ENCODE results near the gene ROBO4. TPM values are rescaled to one million over a fixed set of nuclear protein-coding genes. Genes with fewer than 3 reads are reported as not detected.

Gene ROBO4
- total RNA-seq, 4 donors from 2014 or later = 11.2 to 96.6 (median 46.6) TPM

DNA sequence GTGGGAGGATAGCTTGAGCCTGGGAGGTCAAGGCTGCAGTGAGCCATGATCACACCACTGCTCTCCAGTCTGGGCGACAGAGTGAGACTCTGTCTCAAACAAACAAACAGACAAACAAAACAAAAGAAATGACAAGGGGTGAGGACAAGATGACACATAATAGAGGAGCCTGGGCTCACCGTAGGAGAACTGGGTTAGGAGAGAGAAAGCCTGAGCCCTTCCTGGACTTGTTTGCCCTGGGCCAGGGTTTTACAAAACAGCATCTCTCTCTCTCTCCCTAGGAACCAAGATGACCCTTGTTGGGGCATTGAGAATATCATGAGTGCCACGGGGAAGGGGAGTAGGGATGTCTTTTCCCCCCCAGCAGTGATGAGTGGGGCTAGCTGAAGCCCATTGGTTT, 16.7 kb downstream of the ROBO4 start:
- TF ChIP-seq, protein P1, sequence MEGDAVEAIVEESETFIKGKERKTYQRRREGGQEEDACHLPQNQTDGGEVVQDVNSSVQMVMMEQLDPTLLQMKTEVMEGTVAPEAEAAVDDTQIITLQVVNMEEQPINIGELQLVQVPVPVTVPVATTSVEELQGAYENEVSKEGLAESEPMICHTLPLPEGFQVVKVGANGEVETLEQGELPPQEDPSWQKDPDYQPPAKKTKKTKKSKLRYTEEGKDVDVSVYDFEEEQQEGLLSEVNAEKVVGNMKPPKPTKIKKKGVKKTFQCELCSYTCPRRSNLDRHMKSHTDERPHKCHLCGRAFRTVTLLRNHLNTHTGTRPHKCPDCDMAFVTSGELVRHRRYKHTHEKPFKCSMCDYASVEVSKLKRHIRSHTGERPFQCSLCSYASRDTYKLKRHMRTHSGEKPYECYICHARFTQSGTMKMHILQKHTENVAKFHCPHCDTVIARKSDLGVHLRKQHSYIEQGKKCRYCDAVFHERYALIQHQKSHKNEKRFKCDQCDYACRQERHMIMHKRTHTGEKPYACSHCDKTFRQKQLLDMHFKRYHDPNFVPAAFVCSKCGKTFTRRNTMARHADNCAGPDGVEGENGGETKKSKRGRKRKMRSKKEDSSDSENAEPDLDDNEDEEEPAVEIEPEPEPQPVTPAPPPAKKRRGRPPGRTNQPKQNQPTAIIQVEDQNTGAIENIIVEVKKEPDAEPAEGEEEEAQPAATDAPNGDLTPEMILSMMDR (IDR thresholded peaks at IDR 0.05) = no peak
- TF ChIP-seq POLR2A (IDR thresholded peaks at IDR 0.05) = no peak
- intact Hi-C loops (cut with DNase I; ENCODE audit: low total_unique reads) = no loop called here

GRCh38 chr11:124880290-124880611, 17.4 kb downstream of the ROBO4 start:
- H3K36me3 ChIP-seq = no peaks in the 10 kb centered on the region
- DNase-seq = no peak

More for the DNA sequence above, 16.7 kb downstream of the ROBO4 start:
- no peaks in the 10 kb centered on the region for H3K36me3 ChIP-seq
- H3K27ac ChIP-seq = no peak overlapping the region
- H3K27me3 ChIP-seq = no peaks in the 10 kb centered on the region
- no peak overlapping the region for H3K4me3 ChIP-seq
- no peaks in the 10 kb centered on the region for H3K9me3 ChIP-seq
- no peak for DNase-seq
- peaks cover 0 to 4% of the 10 kb centered on the region in 2 donors for H3K4me1 ChIP-seq

GRCh38 chr11:124879493-124880289, 18.0 kb downstream of the ROBO4 start:
- no peak overlapping the region for H3K27ac ChIP-seq
- TF ChIP-seq, protein P1 (IDR thresholded peaks at IDR 0.05) = no peak
- TF ChIP-seq POLR2A (IDR thresholded peaks at IDR 0.05) = no peak
- no peaks in the 10 kb centered on the region for H3K36me3 ChIP-seq
- H3K4me1 ChIP-seq = peaks cover 0 to 4% of the 10 kb centered on the region in 2 donors
- no peaks in the 10 kb centered on the region for H3K9me3 ChIP-seq
- no peak overlapping the region for H3K4me3 ChIP-seq
- no peak for DNase-seq
- no peaks in the 10 kb centered on the region for H3K27me3 ChIP-seq
- intact Hi-C loops (cut with DNase I; ENCODE audit: low total_unique reads) = no loop called here

More at GRCh38 chr11:124880290-124880611, 17.4 kb downstream of the ROBO4 start:
- Histone ChIP-seq H3K4me1 (peaks cover 0 to 4% of the 10 kb centered on the region in 2 donors), H3K27ac (no peak overlapping the region), H3K4me3 (no peak overlapping the region), H3K9me3 (no peaks in the 10 kb centered on the region), H3K27me3 (no peaks in the 10 kb centered on the region)
- TF ChIP-seq, protein P1 (IDR thresholded peaks at IDR 0.05) = no peak
- no peak for TF ChIP-seq POLR2A (IDR thresholded peaks at IDR 0.05)
- intact Hi-C loops (cut with DNase I; ENCODE audit: low total_unique reads) = no loop called here

DNA sequence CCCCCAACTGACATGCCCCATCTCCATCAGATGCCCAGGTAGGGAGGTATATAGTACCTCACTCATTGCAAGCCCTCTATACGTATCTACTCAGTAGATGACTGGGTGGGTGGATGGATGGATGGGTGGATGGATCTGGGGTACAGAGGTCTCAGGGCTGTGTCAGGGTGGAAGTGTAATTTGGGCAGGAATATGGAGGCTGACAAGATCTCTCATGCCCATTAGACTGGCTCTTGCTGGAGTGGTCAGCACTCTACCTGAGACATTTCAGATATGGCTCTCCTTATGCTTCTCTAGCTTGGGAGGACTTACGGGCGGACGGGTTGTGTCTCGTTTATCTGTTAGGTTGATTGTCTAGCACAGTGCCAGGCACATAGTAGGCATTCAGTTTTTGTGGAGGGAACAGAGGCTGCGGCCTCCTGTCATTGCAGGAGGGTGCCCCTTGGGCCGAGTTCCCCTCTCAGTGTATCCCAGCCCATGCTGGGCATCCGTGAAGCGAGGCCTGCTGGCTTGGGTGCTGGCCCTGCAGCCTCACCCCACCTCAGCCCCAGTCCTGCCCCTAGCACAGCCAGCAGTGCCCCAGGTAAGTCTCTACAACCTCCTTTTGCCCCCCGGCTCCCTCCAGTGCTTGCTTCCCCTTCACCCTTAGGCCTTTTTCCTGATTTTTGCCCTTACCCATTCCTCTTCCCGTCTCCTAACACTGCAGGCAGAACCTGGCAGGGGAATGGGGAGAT, 18.7 kb downstream of the ROBO4 start:
- Histone ChIP-seq H3K27me3 (no peaks in the 10 kb centered on the region), H3K36me3 (no peaks in the 10 kb centered on the region), H3K9me3 (no peaks in the 10 kb centered on the region), H3K4me3 (no peak overlapping the region), H3K4me1 (peaks cover 0 to 4% of the 10 kb centered on the region in 2 donors), H3K27ac (no peak overlapping the region)
- TF ChIP-seq, protein P1 (IDR thresholded peaks at IDR 0.05) = no peak
- TF ChIP-seq POLR2A (IDR thresholded peaks at IDR 0.05) = no peak
- no peak for DNase-seq
- intact Hi-C loops (cut with DNase I; ENCODE audit: low total_unique reads) = no loop called here

All from uterus (tissue), 4 donors.